Activated naive CD4-positive, alpha-beta T cell treated with anti-CD3 and anti-CD28 coated beads for 36 hours (primary cell): ENCODE data around the gene KIRREL3. TPM values are rescaled to one million over a fixed set of nuclear protein-coding genes. Genes with fewer than 3 reads are reported as not detected.

ENCODE experiments used
- CTCF ChIA-PET: fragments of 350-600 bp; sonication (Branson Sonifier 250); formaldehyde crosslinking; loops from one replicate; lab custom pipeline; 2021; ENCODE audit warnings: antibody characterized with exemption; lab: Charles Lee
- DNase-seq: peaks from one replicate; pipeline ENCODE4 v3.0.0-alpha.2; 2020
- H3K27ac Mint-ChIP-seq: one replicate; pipeline ENCODE4 v1.8.0; 2021; ENCODE audit warnings: mild to moderate bottlenecking, mixed read lengths
- H3K27me3 Mint-ChIP-seq: one replicate; pipeline ENCODE4 v1.8.0; 2021; ENCODE audit warnings: low read depth, mixed read lengths
- H3K36me3 Mint-ChIP-seq: one replicate; pipeline ENCODE4 v1.8.0; 2021; ENCODE audit warnings: low read depth, mixed read lengths
- H3K4me1 Mint-ChIP-seq: one replicate; pipeline ENCODE4 v1.8.0; 2021; ENCODE audit warnings: low read depth, mixed read lengths
- H3K4me3 Mint-ChIP-seq: one replicate; pipeline ENCODE4 v1.8.0; 2021; ENCODE audit warnings: mild to moderate bottlenecking, moderate library complexity, mixed read lengths
- H3K9me3 Mint-ChIP-seq: one replicate; pipeline ENCODE4 v1.8.0; 2021; ENCODE audit warnings: mixed read lengths
- intact Hi-C: fragments of 100-400 bp; cut with micrococcal nuclease; formaldehyde crosslinking; loops from one replicate; pipeline ENCODE4 v1.15.1; 2023
- total RNA-seq, 2 experiments: library from RNA; stranded (reverse); gene quantifications; one replicate each; pipeline ENCODE4 v1.2.3, GENCODE V29; 2021

The KIRREL3 gene
- total RNA-seq, 2 experiments from 2014 or later = not detected

GRCh38 chr11:126423154-126423553 lies 577.4 kb downstream of the KIRREL3 start:
- no peak for DNase-seq
- intact Hi-C loops = no loop called here
- Mint-ChIP-seq H3K9me3 (no peaks in the 10 kb centered on the region), H3K36me3 (no peaks in the 10 kb centered on the region), H3K27me3 (peaks cover 4% of the 10 kb centered on the region), H3K4me1 (peaks cover 3% of the 10 kb centered on the region), H3K27ac (no peak overlapping the region), H3K4me3 (no peak overlapping the region)
- CTCF ChIA-PET = interaction anchor here (1.3 kb wide), 1 partner anchor 57 kb away, joined by 4 read pairs; no protein-coding TSS in a partner anchor

GRCh38 chr11:126422446-126422845 lies 578.1 kb downstream of the KIRREL3 start:
- intact Hi-C loops = no loop called here
- Mint-ChIP-seq H3K4me1 (peaks cover 3% of the 10 kb centered on the region), H3K36me3 (no peaks in the 10 kb centered on the region), H3K27ac (no peak overlapping the region), H3K9me3 (no peaks in the 10 kb centered on the region), H3K27me3 (peaks cover 4% of the 10 kb centered on the region), H3K4me3 (no peak overlapping the region)
- DNase-seq = no peak
- CTCF ChIA-PET = no interaction called here

GRCh38 chr11:126421271-126421671 lies 579.3 kb downstream of the KIRREL3 start:
- Mint-ChIP-seq H3K27me3 (peaks cover 4% of the 10 kb centered on the region), H3K27ac (no peak overlapping the region), H3K4me3 (no peak overlapping the region), H3K36me3 (no peaks in the 10 kb centered on the region), H3K4me1 (peaks cover 8% of the 10 kb centered on the region), H3K9me3 (no peaks in the 10 kb centered on the region)
- intact Hi-C loops = no loop called here
- DNase-seq = no peak
- CTCF ChIA-PET = interaction anchor here (0.9 kb wide), 1 partner anchor 59 kb away, joined by 4 read pairs; no protein-coding TSS in a partner anchor

- Mint-ChIP-seq H3K27me3 (peaks cover 4% of the 10 kb centered on the region), H3K27ac (no peak overlapping the region), H3K36me3 (no peaks in the 10 kb centered on the region), H3K4me3 (no peak overlapping the region), H3K4me1 (peaks cover 13% of the 10 kb centered on the region), H3K9me3 (no peaks in the 10 kb centered on the region)
- CTCF ChIA-PET = interaction anchor here (0.9 kb wide), 1 partner anchor 60 kb away, joined by 4 read pairs; no protein-coding TSS in a partner anchor
- DNase-seq = no peak
- intact Hi-C loops = no loop called here
These were observed 579.8 kb downstream of the KIRREL3 start for GRCh38 chr11:126420698-126421256.

- peaks cover 14% of the 10 kb centered on the region for H3K4me1 Mint-ChIP-seq
- intact Hi-C loops = loop anchor here (5.0 kb wide), 2 partner anchors 63 to 103 kb away; partner anchors contain the start of gene ST3GAL4
- H3K4me3 Mint-ChIP-seq = no peak overlapping the region
- no peak overlapping the region for H3K27ac Mint-ChIP-seq
- CTCF ChIA-PET = interaction anchor here (0.6 kb wide), 1 partner anchor 99 kb away, joined by 3 read pairs; no protein-coding TSS in a partner anchor
- H3K9me3 Mint-ChIP-seq = no peaks in the 10 kb centered on the region
- no peak for DNase-seq
- peaks cover 4% of the 10 kb centered on the region for H3K27me3 Mint-ChIP-seq
- no peaks in the 10 kb centered on the region for H3K36me3 Mint-ChIP-seq
These were observed 580.5 kb downstream of the KIRREL3 start for GRCh38 chr11:126419801-126420697.

- Mint-ChIP-seq H3K4me3 (no peak overlapping the region), H3K9me3 (no peaks in the 10 kb centered on the region), H3K36me3 (no peaks in the 10 kb centered on the region), H3K4me1 (peaks cover 14% of the 10 kb centered on the region), H3K27ac (no peak overlapping the region), H3K27me3 (peaks cover 4% of the 10 kb centered on the region)
- DNase-seq = no peak
- CTCF ChIA-PET = no interaction called here
- intact Hi-C loops = loop anchor here (5.0 kb wide), 2 partner anchors 62 to 102 kb away; partner anchors contain the start of gene ST3GAL4
These were observed 581.7 kb downstream of the KIRREL3 start for GRCh38 chr11:126418887-126419286.

GRCh38 chr11:126417091-126417862 lies 583.3 kb downstream of the KIRREL3 start:
- H3K36me3 Mint-ChIP-seq = no peaks in the 10 kb centered on the region
- H3K27ac Mint-ChIP-seq = no peak overlapping the region
- peaks cover 14% of the 10 kb centered on the region for H3K4me1 Mint-ChIP-seq
- peaks cover 4% of the 10 kb centered on the region for H3K27me3 Mint-ChIP-seq
- DNase-seq = no peak
- CTCF ChIA-PET = interaction anchor here (0.5 to 1.2 kb wide), 3 partner anchors 24 to 573 kb away, joined by 3 read pairs; no protein-coding TSS in a partner anchor
- intact Hi-C loops = loop anchor here (5.0 kb wide), 2 partner anchors 60 to 100 kb away; partner anchors contain the start of gene ST3GAL4
- peak overlapping the region; percentile 56 for H3K4me3 Mint-ChIP-seq
- no peaks in the 10 kb centered on the region for H3K9me3 Mint-ChIP-seq

GRCh38 chr11:126416542-126417090 lies 584.0 kb downstream of the KIRREL3 start:
- intact Hi-C loops = loop anchor here (1.0 to 5.0 kb wide), 4 partner anchors 59 to 205 kb away; partner anchors contain the start of genes FAM118B, RPUSD4 and ST3GAL4
- DNase-seq = peak; percentile 83
- H3K4me3 Mint-ChIP-seq = peak overlapping the region; percentile 56

GRCh38 chr11:126415669-126416420 lies 584.7 kb downstream of the KIRREL3 start:
- no peaks in the 10 kb centered on the region for H3K36me3 Mint-ChIP-seq
- H3K4me1 Mint-ChIP-seq = peaks cover 14% of the 10 kb centered on the region
- no peak overlapping the region for H3K27ac Mint-ChIP-seq
- H3K9me3 Mint-ChIP-seq = no peaks in the 10 kb centered on the region
- DNase-seq = no peak
- H3K4me3 Mint-ChIP-seq = peak overlapping the region; percentile 56
- CTCF ChIA-PET = interaction anchor here (0.5 to 1.2 kb wide), 4 partner anchors 25 to 517 kb away, joined by 3 read pairs; no protein-coding TSS in a partner anchor
- H3K27me3 Mint-ChIP-seq = no peaks in the 10 kb centered on the region
- intact Hi-C loops = loop anchor here (1.0 to 5.0 kb wide), 4 partner anchors 59 to 205 kb away; partner anchors contain the start of genes FAM118B, RPUSD4 and ST3GAL4

More at GRCh38 chr11:126416542-126417090, 584.0 kb downstream of the KIRREL3 start:
- H3K9me3 Mint-ChIP-seq = no peaks in the 10 kb centered on the region
- no peaks in the 10 kb centered on the region for H3K27me3 Mint-ChIP-seq
- H3K27ac Mint-ChIP-seq = no peak overlapping the region
- H3K4me1 Mint-ChIP-seq = peaks cover 14% of the 10 kb centered on the region
- H3K36me3 Mint-ChIP-seq = no peaks in the 10 kb centered on the region
- CTCF ChIA-PET = interaction anchor here (0.5 to 1.2 kb wide), 5 partner anchors 25 to 574 kb away, joined by 3 read pairs; no protein-coding TSS in a partner anchor

- Mint-ChIP-seq H3K4me3 (no peak overlapping the region), H3K27me3 (no peaks in the 10 kb centered on the region), H3K4me1 (peaks cover 14% of the 10 kb centered on the region), H3K36me3 (no peaks in the 10 kb centered on the region), H3K27ac (no peak overlapping the region), H3K9me3 (no peaks in the 10 kb centered on the region)
- intact Hi-C loops = loop anchor here (5.0 kb wide), 2 partner anchors 58 to 98 kb away; partner anchors contain the start of gene ST3GAL4
- CTCF ChIA-PET = interaction anchor here (1.2 kb wide), 1 partner anchor 104 kb away, joined by 3 read pairs; no protein-coding TSS in a partner anchor
- DNase-seq = no peak
These were observed 585.4 kb downstream of the KIRREL3 start for GRCh38 chr11:126415128-126415527.
